SJSA1 (cell line): ENCODE results near the gene FAM20C. TPM values are rescaled to one million over a fixed set of nuclear protein-coding genes. Genes with fewer than 3 reads are reported as not detected.
"Not testable (repeated sequence)": the region's sequence is repeated elsewhere in the genome, so short reads cannot be mapped to it uniquely, and the experiment has no call there.

Source experiments
- DNase-seq, 2 experiments: peaks; one replicate each; pipeline ENCODE4 v3.0.0-alpha.2; 2015 to 2020; ENCODE audit warnings: low spot score in 2 of 2, low read depth in 1 of 2
- H3K27ac ChIP-seq: fragments of 250-450 bp; sonication (Bioruptor Pico); 2 replicates; pipeline ENCODE4 v1.5.1; 2020; ENCODE audit warnings: mild to moderate bottlenecking, moderate library complexity
- H3K27me3 ChIP-seq: fragments of 250-450 bp; sonication (Bioruptor Pico); replicated peaks from 2 replicates; pipeline ENCODE4 v1.5.1; 2020; ENCODE audit warnings: mild to moderate bottlenecking, moderate library complexity
- H3K36me3 ChIP-seq: fragments of 250-450 bp; sonication (Bioruptor Pico); 2 replicates; pipeline ENCODE4 v1.5.1; 2020; ENCODE audit warnings: mild to moderate bottlenecking
- H3K4me1 ChIP-seq: fragments of 250-450 bp; sonication (Bioruptor Pico); replicated peaks from 2 replicates; pipeline ENCODE4 v1.6.1; 2021; ENCODE audit warnings: mild to moderate bottlenecking
- H3K4me3 ChIP-seq: fragments of 250-450 bp; sonication (Bioruptor Pico); 2 replicates; pipeline ENCODE4 v1.5.1; 2020; ENCODE audit warnings: mild to moderate bottlenecking
- H3K9me3 ChIP-seq: fragments of 250-450 bp; sonication (Bioruptor Pico); replicated peaks from 2 replicates; pipeline ENCODE4 v1.5.1; 2020; ENCODE audit warnings: mild to moderate bottlenecking
- total RNA-seq: library from RNA; depleted of rRNA; stranded (reverse); fragments of >200 nt; shearing (Covaris generic); gene quantifications from 2 replicates; pipeline ENCODE4 v1.2.3, GENCODE V29; 2014

The FAM20C gene
- total RNA-seq, 1 experiment from 2014 or later, result 0.18 TPM

DNA sequence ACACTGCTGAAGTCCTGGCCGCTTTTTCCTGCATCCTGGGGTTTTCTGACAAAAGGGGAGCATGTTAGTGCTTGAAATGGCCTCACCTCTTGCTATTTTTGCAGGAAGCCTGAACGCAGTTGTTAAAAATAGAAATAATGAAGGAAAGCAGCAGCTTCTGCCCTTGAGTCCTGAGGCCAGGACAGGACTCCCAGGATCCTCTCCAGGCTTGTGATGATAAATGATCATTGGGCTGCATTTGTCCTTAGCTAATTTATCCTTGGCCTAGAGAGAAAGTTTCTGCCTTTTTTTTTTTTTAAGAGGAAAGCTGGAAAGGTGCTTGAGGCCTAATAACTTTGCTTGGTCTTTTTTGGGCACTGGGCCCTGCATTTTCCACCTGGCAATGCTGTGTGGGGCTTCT, 17.7 kb upstream of the FAM20C start:
- no peak for DNase-seq
- Histone ChIP-seq H3K4me1 (no peaks in the 10 kb centered on the region), H3K4me3 (no peak overlapping the region), H3K27ac (no peak overlapping the region), H3K27me3 (peaks cover 13% of the 10 kb centered on the region), H3K9me3 (no peaks in the 10 kb centered on the region), H3K36me3 (no peaks in the 10 kb centered on the region)

DNA sequence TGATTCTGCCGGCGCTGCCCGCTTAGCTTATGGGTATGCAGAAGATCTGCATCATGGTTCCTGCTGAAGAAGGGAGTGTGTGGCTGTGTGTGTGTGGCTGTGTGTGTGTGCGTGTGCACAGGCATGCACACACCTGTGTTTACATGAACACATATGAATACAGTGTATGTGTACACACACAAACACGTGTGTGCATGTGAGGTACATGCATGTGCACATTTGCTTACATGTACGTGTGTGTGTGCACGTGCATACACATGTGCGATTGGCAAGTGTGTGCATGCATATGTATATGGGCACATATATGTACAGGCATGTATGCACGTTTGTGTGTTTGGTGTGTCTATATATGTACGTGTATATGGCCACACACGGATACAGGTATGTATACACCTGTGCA, 16.4 kb upstream of the FAM20C start:
- Histone ChIP-seq H3K4me3 (no peak overlapping the region), H3K4me1 (no peaks in the 10 kb centered on the region), H3K27ac (no peak overlapping the region), H3K36me3 (no peaks in the 10 kb centered on the region), H3K9me3 (no peaks in the 10 kb centered on the region), H3K27me3 (peaks cover 13% of the 10 kb centered on the region)
- no peak for DNase-seq

DNA sequence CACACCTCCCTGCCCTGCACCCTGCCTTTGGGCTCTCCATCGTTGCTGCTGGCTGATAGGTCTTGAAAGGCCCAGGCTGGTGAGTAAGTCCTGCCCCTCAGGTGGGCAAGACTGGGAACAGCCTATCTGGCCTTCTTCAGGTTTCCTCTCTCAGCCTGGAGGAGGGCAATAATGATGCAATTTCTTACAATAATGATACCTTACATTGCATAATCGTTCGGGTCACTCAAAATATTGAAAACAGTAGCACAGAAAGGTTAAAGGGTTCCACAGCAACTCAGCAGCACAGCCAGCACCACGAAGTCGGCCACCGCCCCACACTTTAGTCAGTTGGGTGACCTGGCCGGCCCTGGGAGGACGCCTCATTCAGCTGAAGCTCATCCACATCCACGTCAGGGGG, 16.0 kb upstream of the FAM20C start:
- H3K27ac ChIP-seq, result no peak overlapping the region
- H3K36me3 ChIP-seq, result no peaks in the 10 kb centered on the region
- peaks cover 13% of the 10 kb centered on the region for H3K27me3 ChIP-seq
- no peaks in the 10 kb centered on the region for H3K9me3 ChIP-seq
- no peak for DNase-seq
- no peaks in the 10 kb centered on the region for H3K4me1 ChIP-seq
- no peak overlapping the region for H3K4me3 ChIP-seq

DNA sequence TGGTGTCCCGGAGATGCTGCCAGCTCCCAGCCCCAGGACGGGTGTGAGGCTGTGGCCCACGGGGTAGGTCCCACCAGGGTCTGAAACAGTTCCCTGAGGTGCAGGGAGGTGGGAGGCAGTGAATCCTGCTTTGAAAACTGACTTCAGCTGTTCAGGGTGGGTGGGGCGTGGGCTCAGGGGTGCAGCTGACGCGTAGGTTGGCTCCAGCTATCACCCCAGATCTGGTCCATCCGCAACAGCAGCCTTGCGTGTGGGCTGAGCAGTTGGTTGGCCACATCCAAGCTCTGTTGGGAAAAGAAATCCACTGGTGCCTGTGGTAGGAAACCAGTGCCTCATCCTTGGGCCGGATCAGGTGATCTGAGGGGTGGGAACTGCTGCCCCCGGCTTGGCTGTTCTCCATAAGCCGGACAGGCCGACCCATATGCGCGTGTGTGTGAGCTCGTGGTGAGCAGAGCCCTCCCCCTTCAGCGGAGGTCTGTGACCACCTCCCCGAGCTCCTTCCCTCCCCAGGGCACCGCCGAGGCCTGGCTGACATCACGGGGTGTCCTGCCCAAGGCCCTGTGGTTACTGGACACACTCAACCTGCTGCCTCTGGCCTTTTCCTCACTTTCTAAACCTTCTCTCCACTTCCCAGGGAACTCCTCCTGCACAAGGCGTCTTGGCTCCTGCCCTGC, 15.4 kb upstream of the FAM20C start:
- Histone ChIP-seq H3K9me3 (no peaks in the 10 kb centered on the region), H3K36me3 (no peaks in the 10 kb centered on the region), H3K4me1 (no peaks in the 10 kb centered on the region), H3K27me3 (peaks cover 13% of the 10 kb centered on the region), H3K27ac (no peak overlapping the region), H3K4me3 (no peak overlapping the region)
- DNase-seq, result no peak

DNA sequence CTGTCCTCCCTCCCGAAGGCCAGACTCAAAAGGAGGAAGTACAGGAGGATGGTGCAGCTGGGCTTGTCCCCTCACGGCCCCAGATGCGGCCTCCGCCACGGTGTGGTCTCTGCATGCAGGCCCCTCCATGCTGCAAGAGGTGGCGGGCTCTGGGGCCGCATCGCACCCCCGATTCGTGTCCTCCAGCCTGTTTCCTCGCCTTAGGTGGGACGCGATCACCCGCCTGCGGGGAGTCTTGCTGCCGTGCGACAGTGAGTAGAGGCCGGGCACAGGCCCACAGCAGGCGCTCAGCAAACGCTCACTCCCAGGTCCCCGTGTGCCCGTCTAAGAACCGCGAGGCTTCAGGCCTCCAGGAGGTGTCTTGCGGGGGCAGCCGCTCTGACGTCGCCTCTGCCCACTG, 13.9 kb upstream of the FAM20C start:
- Histone ChIP-seq H3K4me3 (no peak overlapping the region), H3K4me1 (no peaks in the 10 kb centered on the region), H3K27me3 (peaks cover 13% of the 10 kb centered on the region), H3K27ac (no peak overlapping the region), H3K9me3 (no peaks in the 10 kb centered on the region), H3K36me3 (no peaks in the 10 kb centered on the region)
- DNase-seq, result no peak

DNA sequence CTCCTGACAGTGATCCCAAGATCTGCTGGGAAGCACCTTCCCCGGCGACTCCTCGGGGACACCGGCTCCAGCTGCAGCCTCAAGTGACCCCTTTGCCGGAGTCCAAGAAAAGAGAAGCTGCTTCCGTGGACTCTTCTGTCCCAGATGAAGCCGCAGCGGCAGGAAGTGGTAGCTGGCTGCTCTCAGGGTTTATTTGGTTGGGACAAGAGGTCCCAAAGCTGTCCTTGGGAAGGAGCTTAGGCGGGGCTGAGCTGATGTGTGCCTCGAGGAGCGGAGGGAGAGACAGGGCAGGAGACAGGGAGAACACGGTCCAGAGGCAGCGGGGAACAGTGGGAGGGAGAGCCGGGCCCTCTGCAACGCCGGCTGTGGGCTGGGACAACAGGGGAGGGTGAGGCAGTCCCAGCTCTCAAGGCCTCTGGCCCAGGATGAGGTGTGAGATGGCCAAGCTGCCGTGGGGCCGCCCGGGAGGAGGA, 13.1 kb upstream of the FAM20C start:
- Histone ChIP-seq H3K4me3 (no peak overlapping the region), H3K36me3 (no peaks in the 10 kb centered on the region), H3K9me3 (no peaks in the 10 kb centered on the region), H3K4me1 (no peaks in the 10 kb centered on the region), H3K27ac (no peak overlapping the region), H3K27me3 (peaks cover 13% of the 10 kb centered on the region)
- DNase-seq, result no peak

DNA sequence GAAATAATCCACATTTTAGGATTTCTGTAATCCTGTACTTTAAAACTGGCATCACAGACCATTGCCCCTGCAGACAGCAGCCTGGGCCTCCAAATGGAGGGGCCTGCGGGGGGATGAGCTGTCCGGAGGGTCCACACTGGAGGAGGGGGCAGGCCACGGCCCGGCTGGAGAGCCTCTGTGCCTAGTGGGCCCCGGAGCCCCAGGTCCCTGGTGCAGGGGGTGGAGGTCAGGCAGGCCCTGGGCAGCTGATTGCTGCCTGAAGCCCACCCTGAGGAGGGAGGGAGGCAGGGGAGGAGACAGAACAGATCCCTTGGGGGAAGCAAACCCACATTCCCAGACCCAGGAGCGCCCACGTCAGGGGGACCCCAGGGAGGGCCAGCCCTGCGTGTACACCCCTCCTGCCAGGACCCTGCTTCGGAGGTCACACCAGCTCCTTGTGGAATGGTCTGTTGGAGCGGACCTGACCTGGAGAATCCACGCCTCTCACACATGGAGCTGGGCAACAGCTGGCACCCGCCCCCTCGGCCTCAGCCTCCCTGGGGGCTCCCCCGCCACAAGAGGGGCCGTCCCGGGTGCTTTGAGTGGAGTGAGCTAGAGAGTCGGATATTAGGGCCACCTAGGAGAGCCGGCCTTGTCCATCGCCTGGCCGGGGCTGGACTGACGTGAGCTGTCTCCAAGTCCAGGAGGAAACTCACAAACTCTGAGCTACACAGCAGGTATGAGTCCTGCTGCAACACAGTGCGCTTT, 12.2 kb upstream of the FAM20C start:
- no peak for DNase-seq
- no peak overlapping the region for H3K27ac ChIP-seq
- H3K4me1 ChIP-seq, result no peaks in the 10 kb centered on the region
- no peaks in the 10 kb centered on the region for H3K9me3 ChIP-seq
- H3K4me3 ChIP-seq, result no peak overlapping the region
- peaks cover 13% of the 10 kb centered on the region for H3K27me3 ChIP-seq
- no peaks in the 10 kb centered on the region for H3K36me3 ChIP-seq

DNA sequence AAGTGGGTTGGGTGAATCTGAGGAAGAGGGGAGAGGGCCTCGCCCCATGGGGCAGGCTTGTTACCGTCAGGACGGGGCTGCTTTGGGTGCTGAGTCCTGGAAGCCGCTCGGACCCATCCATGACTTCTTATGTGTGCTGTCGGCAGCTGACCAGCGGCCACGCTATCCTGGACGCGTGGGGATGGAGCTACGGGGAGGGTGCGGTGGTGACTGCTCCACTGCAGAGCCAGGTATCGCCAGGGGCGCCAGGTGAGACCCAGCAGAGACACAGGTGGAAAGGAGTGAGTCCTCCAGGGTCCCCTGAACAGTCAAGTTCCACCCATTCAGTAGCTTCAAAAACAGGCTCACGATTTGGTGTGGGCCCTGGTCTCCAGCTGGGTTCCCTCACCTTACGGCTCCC, 10.6 kb upstream of the FAM20C start:
- H3K4me3 ChIP-seq, result no peak overlapping the region
- H3K27ac ChIP-seq, result no peak overlapping the region
- no peaks in the 10 kb centered on the region for H3K9me3 ChIP-seq
- peaks cover 13% of the 10 kb centered on the region for H3K27me3 ChIP-seq
- no peak for DNase-seq
- H3K36me3 ChIP-seq, result no peaks in the 10 kb centered on the region
- no peaks in the 10 kb centered on the region for H3K4me1 ChIP-seq

DNA sequence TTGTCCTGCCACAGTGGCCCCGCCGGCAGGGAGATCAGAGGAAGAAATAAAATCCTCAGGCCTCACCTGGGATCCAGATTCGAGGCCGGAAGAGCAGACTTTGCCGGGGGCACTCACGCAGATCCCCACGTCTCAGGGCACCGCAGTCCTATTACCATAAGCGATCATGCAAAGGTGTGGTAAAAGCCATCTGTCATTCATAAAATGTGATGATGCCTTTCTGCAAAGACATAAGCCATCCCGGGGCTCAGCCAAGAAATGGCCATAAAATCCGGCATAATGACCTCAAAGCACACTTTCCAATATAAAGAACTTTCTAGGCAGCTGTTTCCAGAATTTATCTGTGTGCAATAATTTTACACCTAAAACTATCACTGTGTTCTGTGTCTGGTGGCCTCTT, 9.9 kb upstream of the FAM20C start:
- DNase-seq, H3K36me3 ChIP-seq, H3K4me1 ChIP-seq, H3K27ac ChIP-seq, H3K9me3 ChIP-seq, H3K4me3 ChIP-seq: not testable (repeated sequence)
- peaks cover 13% of the 10 kb centered on the region for H3K27me3 ChIP-seq

DNA sequence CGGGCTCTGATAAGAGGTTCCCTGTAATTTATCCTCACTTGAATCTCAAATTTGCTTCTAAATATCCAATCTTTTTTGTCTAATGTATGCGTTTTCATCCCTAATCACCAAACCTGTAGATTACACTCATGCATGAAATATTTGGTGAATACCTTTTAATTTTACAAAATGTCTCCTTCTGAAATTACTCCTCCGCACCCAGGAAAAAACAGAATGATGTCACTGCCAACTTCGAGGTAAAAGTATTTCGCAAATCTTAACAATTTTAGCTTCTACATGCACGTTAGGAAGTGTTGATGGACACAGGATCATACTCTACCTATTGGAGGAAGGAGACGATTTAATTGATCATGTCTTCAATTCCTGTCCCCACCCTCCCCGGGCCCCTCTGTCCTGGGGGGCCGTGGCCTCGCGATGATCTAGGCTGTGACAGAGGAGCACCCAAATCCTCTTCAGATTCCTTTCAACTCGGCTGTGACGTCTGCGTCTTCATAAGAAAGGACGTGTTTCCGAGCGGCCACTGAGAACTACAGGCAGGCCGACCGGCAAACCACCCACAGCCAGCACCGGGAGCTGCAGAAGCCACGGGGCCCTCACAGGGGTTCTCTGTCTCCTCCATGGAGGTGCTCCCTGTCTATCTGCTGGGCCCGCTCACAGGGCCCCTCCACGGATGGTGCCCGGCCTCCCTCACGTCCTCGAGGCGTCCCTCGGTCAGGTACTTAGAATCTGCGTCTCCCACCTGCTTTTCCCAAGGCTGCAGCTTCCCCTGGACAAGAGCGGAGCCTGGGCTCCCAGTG, 8.7 kb upstream of the FAM20C start:
- no peak for DNase-seq
- Histone ChIP-seq H3K27ac (no peak overlapping the region), H3K9me3 (no peaks in the 10 kb centered on the region), H3K27me3 (peaks cover 9% of the 10 kb centered on the region), H3K4me3 (no peak overlapping the region), H3K4me1 (no peaks in the 10 kb centered on the region), H3K36me3 (no peaks in the 10 kb centered on the region)

DNA sequence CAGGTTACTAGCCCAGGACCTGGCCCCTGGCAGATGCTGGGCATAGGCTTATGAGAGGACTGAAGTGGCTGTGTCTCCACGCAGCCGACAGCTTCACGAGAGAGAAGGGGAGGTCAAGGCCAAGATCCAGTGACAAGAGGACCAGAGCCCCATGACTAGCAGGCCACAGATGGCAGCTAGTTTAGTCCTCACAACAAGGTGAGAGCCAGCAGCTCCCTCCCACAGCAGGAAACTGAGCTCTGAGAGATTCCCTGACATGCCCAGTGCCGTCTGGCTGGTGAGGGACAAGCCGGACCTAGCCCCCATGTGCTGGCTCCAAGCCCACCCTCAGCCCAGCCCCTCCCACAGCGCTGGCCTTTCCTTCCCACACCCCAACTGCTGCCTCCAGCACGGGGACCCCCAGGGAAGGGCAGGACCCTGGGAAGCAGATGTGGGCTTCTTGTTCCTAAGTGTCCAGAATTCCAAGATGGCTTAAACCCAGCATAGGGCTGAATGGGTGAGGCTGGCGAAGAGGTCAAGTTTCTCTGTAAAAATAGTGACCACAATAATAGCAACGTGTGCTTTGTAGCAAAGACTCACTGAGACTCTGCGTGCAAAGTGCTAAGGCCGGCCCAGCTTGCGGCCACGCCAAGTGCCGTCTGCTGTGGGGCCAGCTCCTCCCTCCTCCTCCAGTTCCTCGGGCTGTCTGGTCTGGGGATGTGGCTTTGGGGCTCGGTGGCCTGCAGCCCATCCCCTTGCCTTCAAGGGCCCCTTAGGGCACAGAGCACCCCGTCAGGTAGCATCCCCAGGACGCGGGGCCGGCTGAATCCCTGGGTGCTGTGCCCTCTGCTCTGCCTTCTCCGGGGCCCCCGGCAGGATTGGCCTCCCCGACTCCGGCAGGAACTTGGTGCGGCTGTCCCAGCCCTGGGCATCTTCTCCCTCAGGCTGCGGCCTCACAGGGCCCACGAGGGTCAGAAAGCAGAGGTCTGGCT, 7.8 kb upstream of the FAM20C start:
- Histone ChIP-seq H3K4me3 (no peak overlapping the region), H3K27me3 (peaks cover 4% of the 10 kb centered on the region), H3K9me3 (no peaks in the 10 kb centered on the region), H3K27ac (no peak overlapping the region), H3K4me1 (no peaks in the 10 kb centered on the region), H3K36me3 (no peaks in the 10 kb centered on the region)
- DNase-seq, result no peak

DNA sequence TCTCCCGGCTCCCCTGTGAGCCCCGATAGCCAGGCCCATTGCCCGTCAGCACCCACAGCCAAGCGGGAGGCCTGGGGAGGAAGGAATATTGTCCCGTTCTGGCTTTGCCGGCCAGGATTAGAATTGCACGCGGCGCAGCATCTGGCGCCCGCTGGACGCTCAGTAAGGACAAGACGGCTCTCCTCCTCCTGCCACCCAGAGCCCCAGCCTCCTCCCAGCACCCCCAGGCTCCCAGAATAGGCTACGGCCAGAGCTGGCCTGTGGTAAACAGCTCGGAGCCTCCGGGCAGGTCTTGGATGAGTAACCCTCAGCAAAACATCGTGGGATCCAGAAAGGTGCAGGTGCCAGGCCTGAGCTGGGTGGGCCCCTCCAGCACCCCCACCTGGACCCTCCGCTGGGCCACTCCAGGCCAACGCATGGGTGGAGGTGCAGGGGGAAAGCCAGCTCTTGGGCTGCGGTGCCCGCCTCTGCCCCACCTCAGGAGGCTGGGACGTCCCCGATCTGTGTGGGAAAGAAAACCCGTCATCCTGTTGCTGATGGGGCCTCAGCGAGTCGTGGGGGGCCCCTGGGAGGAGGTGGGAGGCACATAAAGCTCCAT, 5.8 kb upstream of the FAM20C start:
- no peak for DNase-seq
- no peaks in the 10 kb centered on the region for H3K9me3 ChIP-seq
- no peak overlapping the region for H3K27ac ChIP-seq
- H3K27me3 ChIP-seq, result peaks cover 19% of the 10 kb centered on the region
- H3K36me3 ChIP-seq, result no peaks in the 10 kb centered on the region
- no peak overlapping the region for H3K4me3 ChIP-seq
- H3K4me1 ChIP-seq, result no peaks in the 10 kb centered on the region
